Astrocyte of the spinal cord (primary cell): ENCODE measurements around the gene MAGOHB.

Source experiments
- DNase-seq: peaks from one replicate; pipeline ENCODE4 v3.0.0; 2011; ENCODE audit warnings: low read depth, low spot score
- H3K4me3 ChIP-seq: 2 replicates; pipeline ENCODE4 v1.5.1; 2011; ENCODE audit warnings: low read depth, mild to moderate bottlenecking, low read length, moderate library complexity
- CTCF ChIP-seq: IDR thresholded peaks from 2 replicates; pipeline ENCODE4 v1.5.1; 2012; ENCODE audit warnings: low read depth, mild to moderate bottlenecking, low read length, inconsistent platforms
- in situ Hi-C: cut with HindIII; loops from 2 replicates; pipeline ENCODE4 v1.10.0; 2017; ENCODE audit warnings: low sequenced_read_pairs

Gene MAGOHB

DNA sequence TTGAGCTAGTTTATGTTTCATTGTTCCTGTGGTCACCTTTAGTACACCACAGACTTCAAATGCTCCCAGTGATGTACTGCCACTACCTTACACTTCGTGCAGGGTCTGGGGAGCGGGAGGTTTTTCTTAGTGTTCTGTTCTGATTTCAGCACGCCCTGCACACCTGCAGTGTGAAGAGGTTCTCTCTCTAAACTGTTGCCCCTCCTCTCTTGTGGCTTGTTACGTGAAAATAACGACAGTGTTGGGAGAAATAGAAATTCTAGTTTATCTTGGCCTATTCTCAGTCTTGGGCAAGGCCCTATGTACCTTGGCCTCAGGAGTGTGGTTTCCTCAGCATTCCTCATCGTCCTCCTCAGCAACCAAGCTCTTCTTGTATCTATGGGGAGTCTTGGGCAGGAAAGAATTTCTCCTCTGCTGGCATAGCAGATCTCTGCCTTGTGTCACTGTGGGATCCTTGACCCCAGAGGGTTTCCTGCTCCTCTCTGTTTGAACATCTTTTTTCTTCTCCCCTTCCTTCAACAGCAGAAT lies 59.1 kb downstream of the MAGOHB start:
- TF ChIP-seq CTCF, result no peak
- no peak overlapping the region for H3K4me3 ChIP-seq
- peak; percentile 10 for DNase-seq
- in situ Hi-C loops, result no loop called here
